MM.1S (cell line): ENCODE results near the gene NDUFV2.

Experiments
- EZH2 ChIP-seq: fragments of 300-600 bp; sonication (generic); optimal IDR thresholded peaks from 2 replicates; pipeline ENCODE3; 2017; ENCODE audit warnings: low read depth, mild to moderate bottlenecking, antibody characterized with exemption, low read length, mixed read lengths
- EZH2phosphoT487 ChIP-seq: fragments of 300-600 bp; sonication (generic); IDR thresholded peaks from 2 replicates; pipeline ENCODE4 v1.6.1; 2018; ENCODE audit warnings: antibody characterized with exemption, low read length
- TF ChIP-seq, protein P1 (sequence below): fragments of 300-600 bp; sonication (generic); IDR thresholded peaks from 2 replicates; pipeline ENCODE4 v1.5.1; 2016; ENCODE audit warnings: antibody characterized with exemption, low read length, mixed read lengths

DNA sequence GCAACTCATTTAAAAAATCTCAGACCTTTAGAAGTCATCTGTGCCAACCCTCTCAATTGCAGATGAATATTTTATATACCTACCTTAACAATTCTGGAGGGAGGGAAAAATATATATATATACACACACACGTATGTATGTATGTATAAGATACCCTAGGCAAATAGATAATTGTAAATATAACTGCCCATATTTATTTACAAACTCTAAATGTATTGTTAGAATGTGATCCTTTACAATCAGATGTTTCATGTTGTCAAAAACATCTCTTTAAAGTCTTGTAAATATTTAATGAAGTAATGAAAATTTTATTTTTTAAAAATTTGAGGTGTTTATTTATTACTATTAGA is 45.7 kb downstream of the NDUFV2 start:
- TF ChIP-seq, protein P1, sequence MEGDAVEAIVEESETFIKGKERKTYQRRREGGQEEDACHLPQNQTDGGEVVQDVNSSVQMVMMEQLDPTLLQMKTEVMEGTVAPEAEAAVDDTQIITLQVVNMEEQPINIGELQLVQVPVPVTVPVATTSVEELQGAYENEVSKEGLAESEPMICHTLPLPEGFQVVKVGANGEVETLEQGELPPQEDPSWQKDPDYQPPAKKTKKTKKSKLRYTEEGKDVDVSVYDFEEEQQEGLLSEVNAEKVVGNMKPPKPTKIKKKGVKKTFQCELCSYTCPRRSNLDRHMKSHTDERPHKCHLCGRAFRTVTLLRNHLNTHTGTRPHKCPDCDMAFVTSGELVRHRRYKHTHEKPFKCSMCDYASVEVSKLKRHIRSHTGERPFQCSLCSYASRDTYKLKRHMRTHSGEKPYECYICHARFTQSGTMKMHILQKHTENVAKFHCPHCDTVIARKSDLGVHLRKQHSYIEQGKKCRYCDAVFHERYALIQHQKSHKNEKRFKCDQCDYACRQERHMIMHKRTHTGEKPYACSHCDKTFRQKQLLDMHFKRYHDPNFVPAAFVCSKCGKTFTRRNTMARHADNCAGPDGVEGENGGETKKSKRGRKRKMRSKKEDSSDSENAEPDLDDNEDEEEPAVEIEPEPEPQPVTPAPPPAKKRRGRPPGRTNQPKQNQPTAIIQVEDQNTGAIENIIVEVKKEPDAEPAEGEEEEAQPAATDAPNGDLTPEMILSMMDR: no peak
- TF ChIP-seq EZH2phosphoT487 (no peak), EZH2 (no peak)
